Upper lobe of right lung (tissue), 1 donor: Measurements from ENCODE around the gene STARD5. TPM values are rescaled to one million over a fixed set of nuclear protein-coding genes. Genes with fewer than 3 reads are reported as not detected.

Experiments used
- ATAC-seq: fragments of 200-7000 bp; cut with Tn5 transposase; one replicate; pipeline ENCODE4 v1.9.1; 2020; ENCODE audit warnings: mild to moderate bottlenecking, moderate library complexity
- DNase-seq: peaks from one replicate; pipeline ENCODE4 v3.0.0-alpha.2; 2020
- H3K27ac ChIP-seq: fragments of 200-600 bp; one replicate; pipeline ENCODE4 v1.8.0; 2022
- H3K27me3 ChIP-seq: fragments of 200-600 bp; one replicate; pipeline ENCODE4 v1.8.0; 2022; ENCODE audit warnings: mild to moderate bottlenecking
- H3K36me3 ChIP-seq: fragments of 200-600 bp; one replicate; pipeline ENCODE4 v1.8.0; 2022
- H3K4me1 ChIP-seq: fragments of 200-600 bp; one replicate; pipeline ENCODE4 v1.8.0; 2022
- H3K4me3 ChIP-seq: fragments of 200-600 bp; one replicate; pipeline ENCODE4 v1.8.0; 2022; ENCODE audit warnings: mild to moderate bottlenecking
- H3K9me3 ChIP-seq: fragments of 200-600 bp; one replicate; pipeline ENCODE4 v1.8.0; 2022
- intact Hi-C: fragments of 100-400 bp; cut with DNase I; formaldehyde crosslinking; loops from one replicate; pipeline ENCODE4 v1.11.0; 2022
- total RNA-seq: library from RNA; stranded (reverse); fragmentation: NEBNext Ultra II Directional; extraction: Animal tissue kit (Norgen Biotek cat#: 25700); gene quantifications from one replicate; pipeline ENCODE4 v1.2.1, GENCODE V29; 2021
- TF ChIP-seq, protein P1 (sequence below): fragments of 200-600 bp; IDR thresholded peaks from one replicate; pipeline ENCODE4 v1.8.0; 2022; ENCODE audit warnings: antibody characterized with exemption
- donor health status: DM: no; HTN: yes; CAD: no; lungs with severe emphysema.

STARD5 gene
- total RNA-seq, 1 donor from 2014 or later = 5.4 TPM

DNA sequence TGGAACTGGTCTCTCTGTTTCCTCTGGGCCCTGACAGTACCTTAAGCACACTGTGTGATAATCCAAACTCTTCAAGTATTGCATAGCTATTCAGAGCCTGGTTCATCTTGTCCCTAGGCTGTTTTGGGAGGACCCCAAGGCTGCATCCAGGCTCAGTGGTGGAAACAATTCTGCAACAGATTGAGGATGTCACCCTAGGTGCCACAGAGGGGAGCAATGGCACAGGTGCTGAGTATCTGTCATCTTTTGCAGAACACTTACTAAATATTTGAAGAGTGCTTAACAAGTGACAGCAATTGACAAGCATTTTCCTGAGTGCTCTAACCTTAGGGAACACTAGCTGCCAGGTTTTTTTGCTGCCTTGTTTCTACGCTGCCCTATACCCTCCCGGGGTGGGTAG is 27.8 kb downstream of the STARD5 start:
- Histone ChIP-seq H3K9me3 (no peaks in the 10 kb centered on the region), H3K4me1 (peaks cover 43% of the 10 kb centered on the region), H3K4me3 (peak overlapping the region; percentile 49), H3K27me3 (no peaks in the 10 kb centered on the region), H3K36me3 (peaks cover 50% of the 10 kb centered on the region), H3K27ac (peak overlapping the region; percentile 79)
- no peak for ATAC-seq
- no peak for DNase-seq
- TF ChIP-seq, protein P1, sequence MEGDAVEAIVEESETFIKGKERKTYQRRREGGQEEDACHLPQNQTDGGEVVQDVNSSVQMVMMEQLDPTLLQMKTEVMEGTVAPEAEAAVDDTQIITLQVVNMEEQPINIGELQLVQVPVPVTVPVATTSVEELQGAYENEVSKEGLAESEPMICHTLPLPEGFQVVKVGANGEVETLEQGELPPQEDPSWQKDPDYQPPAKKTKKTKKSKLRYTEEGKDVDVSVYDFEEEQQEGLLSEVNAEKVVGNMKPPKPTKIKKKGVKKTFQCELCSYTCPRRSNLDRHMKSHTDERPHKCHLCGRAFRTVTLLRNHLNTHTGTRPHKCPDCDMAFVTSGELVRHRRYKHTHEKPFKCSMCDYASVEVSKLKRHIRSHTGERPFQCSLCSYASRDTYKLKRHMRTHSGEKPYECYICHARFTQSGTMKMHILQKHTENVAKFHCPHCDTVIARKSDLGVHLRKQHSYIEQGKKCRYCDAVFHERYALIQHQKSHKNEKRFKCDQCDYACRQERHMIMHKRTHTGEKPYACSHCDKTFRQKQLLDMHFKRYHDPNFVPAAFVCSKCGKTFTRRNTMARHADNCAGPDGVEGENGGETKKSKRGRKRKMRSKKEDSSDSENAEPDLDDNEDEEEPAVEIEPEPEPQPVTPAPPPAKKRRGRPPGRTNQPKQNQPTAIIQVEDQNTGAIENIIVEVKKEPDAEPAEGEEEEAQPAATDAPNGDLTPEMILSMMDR = no peak
- intact Hi-C loops = loop anchor here (10.0 kb wide), 1 partner anchor 649 kb away; no protein-coding TSS in a partner anchor

DNA sequence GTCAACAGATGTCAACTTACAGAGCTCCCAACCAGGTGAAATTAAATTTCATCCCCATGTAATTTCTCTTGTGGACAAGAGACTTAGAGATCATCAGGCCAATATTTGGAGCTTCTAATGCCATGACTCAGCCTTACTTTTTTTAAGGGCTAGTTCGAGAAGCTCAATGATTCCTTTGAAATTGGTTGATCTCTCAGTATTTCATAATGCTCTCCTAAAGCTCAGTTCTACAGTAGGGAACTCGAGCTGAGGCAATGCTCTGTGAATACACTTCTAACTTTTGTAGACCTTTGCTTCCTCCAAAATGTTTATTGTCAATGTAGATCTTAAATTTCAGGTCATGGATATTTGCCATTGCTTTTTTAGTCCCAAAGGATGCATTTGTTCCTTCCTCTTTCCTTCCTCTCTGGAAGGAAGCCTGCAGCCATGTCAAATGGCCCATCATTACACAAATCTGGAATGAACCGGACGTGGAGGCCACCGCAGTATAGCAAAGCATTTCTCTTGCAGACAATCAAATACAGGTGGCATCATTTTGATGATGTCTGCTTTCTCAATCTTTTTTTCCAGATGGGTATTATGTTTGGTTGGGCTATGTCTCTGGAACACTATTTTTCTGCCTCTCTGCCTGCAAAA is 28.3 kb downstream of the STARD5 start:
- Histone ChIP-seq H3K27me3 (no peaks in the 10 kb centered on the region), H3K36me3 (peaks cover 45% of the 10 kb centered on the region), H3K27ac (peak overlapping the region; percentile 79), H3K4me3 (no peak overlapping the region), H3K9me3 (no peaks in the 10 kb centered on the region), H3K4me1 (peaks cover 40% of the 10 kb centered on the region)
- no peak for DNase-seq
- intact Hi-C loops = loop anchor here (10.0 kb wide), 1 partner anchor 649 kb away; no protein-coding TSS in a partner anchor
- TF ChIP-seq, protein P1 = no peak
- ATAC-seq = no peak

DNA sequence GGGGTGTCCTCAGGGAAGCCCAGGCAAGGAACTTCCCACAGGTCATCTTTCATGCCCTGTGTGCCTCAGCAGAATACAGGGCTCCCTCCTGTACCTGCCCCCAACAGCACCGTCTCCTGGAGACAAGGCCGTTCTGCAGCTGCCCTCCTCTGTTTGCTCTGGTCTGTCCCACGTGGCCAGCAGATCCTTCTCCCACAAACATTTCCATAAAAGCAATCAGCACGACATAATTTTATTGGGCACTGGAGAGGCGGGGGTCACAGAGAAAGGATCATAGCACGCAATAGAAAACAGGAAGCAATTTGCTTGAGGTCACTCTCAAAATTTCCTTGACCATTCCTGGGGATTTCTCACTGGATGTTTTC is 29.4 kb downstream of the STARD5 start:
- Histone ChIP-seq H3K4me3 (peak overlapping the region; percentile 10), H3K36me3 (peaks cover 40% of the 10 kb centered on the region), H3K27ac (peak overlapping the region; percentile 79), H3K4me1 (peaks cover 40% of the 10 kb centered on the region), H3K27me3 (no peaks in the 10 kb centered on the region), H3K9me3 (no peaks in the 10 kb centered on the region)
- TF ChIP-seq, protein P1 = no peak
- intact Hi-C loops = loop anchor here (10.0 kb wide), 1 partner anchor 650 kb away; no protein-coding TSS in a partner anchor
- peak; percentile 2 for ATAC-seq
- no peak for DNase-seq

DNA sequence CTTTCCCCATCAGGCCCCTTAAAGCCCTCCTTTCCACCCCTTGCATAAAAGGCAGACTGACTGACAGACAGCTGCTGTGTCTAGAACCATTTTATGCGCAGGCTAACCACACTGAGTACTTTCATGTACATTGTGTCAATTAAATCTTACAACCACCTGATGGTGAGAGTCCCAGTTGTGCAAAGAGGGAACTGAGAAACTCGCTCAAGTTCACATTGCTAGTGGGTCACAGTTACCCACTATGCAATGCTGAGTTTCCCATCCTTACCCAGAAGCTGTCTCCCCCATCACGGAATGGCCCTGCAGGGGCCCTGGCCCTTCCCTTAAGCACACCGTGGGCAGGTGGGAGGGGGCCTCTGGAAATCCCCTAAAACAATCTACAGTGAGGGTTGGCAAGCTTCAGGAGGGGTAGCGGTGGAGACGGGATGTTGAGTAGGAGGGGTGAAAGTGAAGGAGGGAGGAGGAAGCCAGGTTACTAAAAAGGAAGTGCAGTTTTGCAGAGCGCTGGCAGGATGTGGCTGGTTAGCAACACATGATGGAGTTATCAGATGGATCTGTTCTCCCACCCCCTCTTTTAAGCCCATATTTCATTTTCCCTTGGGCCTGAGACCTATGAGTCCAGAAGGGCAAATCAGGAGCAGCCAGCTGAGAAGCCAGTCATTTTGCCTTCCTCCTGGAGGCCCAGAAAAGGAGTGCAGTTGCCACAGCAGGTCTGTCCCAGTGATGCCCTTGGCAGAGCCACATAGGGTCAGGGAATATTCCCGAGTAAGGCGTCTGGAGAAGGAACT is 30.0 kb downstream of the STARD5 start:
- peaks cover 40% of the 10 kb centered on the region for H3K4me1 ChIP-seq
- peak overlapping the region; percentile 79 for H3K27ac ChIP-seq
- peaks cover 37% of the 10 kb centered on the region for H3K36me3 ChIP-seq
- no peaks in the 10 kb centered on the region for H3K27me3 ChIP-seq
- TF ChIP-seq, protein P1 = no peak
- peak; percentile 68 for ATAC-seq
- intact Hi-C loops = loop anchor here (10.0 kb wide), 1 partner anchor 651 kb away; no protein-coding TSS in a partner anchor
- DNase-seq = no peak
- H3K4me3 ChIP-seq = peak overlapping the region; percentile 11
- H3K9me3 ChIP-seq = no peaks in the 10 kb centered on the region

DNA sequence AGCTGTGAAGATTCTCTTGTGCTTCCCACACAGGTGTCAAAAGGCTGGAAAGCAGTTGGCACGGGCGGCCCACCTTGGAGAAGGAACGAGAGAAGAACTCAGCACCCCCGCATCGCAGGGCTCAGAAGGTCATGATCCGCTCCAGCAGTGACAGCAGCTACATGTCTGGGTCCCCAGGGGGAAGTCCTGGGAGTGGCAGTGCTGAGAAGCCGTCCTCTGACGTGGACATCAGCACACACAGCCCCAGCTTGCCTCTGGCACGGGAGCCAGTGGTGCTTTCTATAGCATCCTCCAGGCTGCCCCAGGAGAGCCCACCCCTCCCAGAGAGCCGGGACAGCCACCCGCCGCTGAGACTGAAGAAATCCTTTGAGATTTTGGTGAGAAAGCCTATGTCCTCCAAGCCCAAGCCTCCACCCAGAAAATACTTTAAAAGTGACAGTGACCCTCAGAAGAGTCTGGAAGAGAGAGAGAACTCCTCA is 31.4 kb downstream of the STARD5 start:
- ATAC-seq (peak; percentile 6), DNase-seq (no peak)
- Histone ChIP-seq H3K4me3 (no peak overlapping the region), H3K27ac (peak overlapping the region; percentile 67), H3K27me3 (no peaks in the 10 kb centered on the region), H3K4me1 (peaks cover 40% of the 10 kb centered on the region), H3K9me3 (no peaks in the 10 kb centered on the region), H3K36me3 (peaks cover 37% of the 10 kb centered on the region)
- TF ChIP-seq, protein P1 = no peak
- intact Hi-C loops = loop anchor here (10.0 kb wide), 1 partner anchor 652 kb away; no protein-coding TSS in a partner anchor
